Activated B cell treated with CpG ODN at 0.5 μM for 24 hours (primary cell): ENCODE results near the gene TP53RK. TPM values are rescaled to one million over a fixed set of nuclear protein-coding genes. Genes with fewer than 3 reads are reported as not detected.
A peak's percentile ranks its signal among the peaks of the same experiment; 100 is the strongest.

Experiments
- ATAC-seq: fragments of 200-7000 bp; cut with Tn5 transposase; one replicate; pipeline ENCODE4 v1.10.0; 2021; ENCODE audit warnings: low read depth, mild to moderate bottlenecking, moderate library complexity
- CTCF ChIA-PET: fragments of 350-600 bp; sonication (Branson Sonifier 250); formaldehyde crosslinking; loops from one replicate; lab custom pipeline; 2021; ENCODE audit warnings: antibody characterized with exemption; lab: Charles Lee
- POLR2A ChIA-PET: fragments of 350-600 bp; sonication (Branson Sonifier 250); formaldehyde crosslinking; loops from one replicate; lab custom pipeline; 2021; ENCODE audit warnings: antibody characterized with exemption; lab: Charles Lee
- DNase-seq: peaks from one replicate; pipeline ENCODE4 v3.0.0; 2022
- H3K27ac Mint-ChIP-seq: one replicate; pipeline ENCODE4 v1.8.0; 2020; ENCODE audit warnings: mixed read lengths
- H3K27me3 Mint-ChIP-seq: one replicate; pipeline ENCODE4 v1.8.0; 2021; ENCODE audit warnings: mixed read lengths
- H3K36me3 Mint-ChIP-seq: one replicate; pipeline ENCODE4 v1.8.0; 2021; ENCODE audit warnings: low read depth, mixed read lengths
- H3K4me1 Mint-ChIP-seq: one replicate; pipeline ENCODE4 v1.8.0; 2021; ENCODE audit warnings: mixed read lengths
- H3K4me3 Mint-ChIP-seq: one replicate; pipeline ENCODE4 v1.8.0; 2020; ENCODE audit warnings: mild to moderate bottlenecking, mixed read lengths
- H3K9me3 Mint-ChIP-seq: one replicate; pipeline ENCODE4 v1.8.0; 2020; ENCODE audit warnings: mixed read lengths
- CTCF ChIP-seq: fragments of 200-600 bp; IDR thresholded peaks from one replicate; pipeline ENCODE4 v1.8.0; 2022; ENCODE audit warnings: antibody characterized with exemption, mild to moderate bottlenecking
- intact Hi-C: fragments of 100-400 bp; cut with micrococcal nuclease; formaldehyde crosslinking; loops from one replicate; pipeline ENCODE4 v1.15.1; 2024
- total RNA-seq: library from RNA; stranded (reverse); gene quantifications from 2 replicates; pipeline ENCODE4 v1.2.3, GENCODE V29; 2022

The TP53RK gene
- total RNA-seq, 1 donor from 2014 or later, result 18.8 TPM

- H3K9me3 Mint-ChIP-seq, result no peaks in the 10 kb centered on the region
- TF ChIP-seq CTCF, result no peak
- no peak overlapping the region for H3K27ac Mint-ChIP-seq
- intact Hi-C loops, result no loop called here
- H3K4me3 Mint-ChIP-seq, result no peak overlapping the region
- ChIA-PET CTCF (no interaction called here), POLR2A (no interaction called here)
- H3K36me3 Mint-ChIP-seq, result no peaks in the 10 kb centered on the region
- ATAC-seq, result no peak
- H3K4me1 Mint-ChIP-seq, result peaks cover 3% of the 10 kb centered on the region
- no peak for DNase-seq
- H3K27me3 Mint-ChIP-seq, result peaks cover 29% of the 10 kb centered on the region
Measured at GRCh38 chr20:46698788-46699187, 9.5 kb upstream of the TP53RK start.

GRCh38 chr20:46696791-46697279 lies 7.6 kb upstream of the TP53RK start:
- Mint-ChIP-seq H3K4me3 (no peak overlapping the region), H3K27me3 (peaks cover 27% of the 10 kb centered on the region), H3K27ac (no peak overlapping the region), H3K36me3 (no peaks in the 10 kb centered on the region), H3K9me3 (no peaks in the 10 kb centered on the region), H3K4me1 (peaks cover 3% of the 10 kb centered on the region)
- POLR2A ChIA-PET, result no interaction called here
- no peak for TF ChIP-seq CTCF
- intact Hi-C loops, result no loop called here
- CTCF ChIA-PET, result no interaction called here
- ATAC-seq (no peak), DNase-seq (no peak)

- Mint-ChIP-seq H3K27me3 (peaks cover 25% of the 10 kb centered on the region), H3K9me3 (no peaks in the 10 kb centered on the region), H3K4me1 (peaks cover 3% of the 10 kb centered on the region), H3K4me3 (no peak overlapping the region), H3K27ac (no peak overlapping the region), H3K36me3 (no peaks in the 10 kb centered on the region)
- no peak for TF ChIP-seq CTCF
- DNase-seq, result no peak
- no peak for ATAC-seq
- POLR2A ChIA-PET, result no interaction called here
- CTCF ChIA-PET, result no interaction called here
- intact Hi-C loops, result no loop called here
Measured at GRCh38 chr20:46695892-46696291, 6.6 kb upstream of the TP53RK start.

GRCh38 chr20:46694484-46694883 lies 5.2 kb upstream of the TP53RK start:
- peaks cover 1% of the 10 kb centered on the region for H3K36me3 Mint-ChIP-seq
- intact Hi-C loops, result no loop called here
- H3K4me1 Mint-ChIP-seq, result peaks cover 10% of the 10 kb centered on the region
- H3K9me3 Mint-ChIP-seq, result no peaks in the 10 kb centered on the region
- TF ChIP-seq CTCF, result no peak
- peaks cover 15% of the 10 kb centered on the region for H3K27me3 Mint-ChIP-seq
- H3K4me3 Mint-ChIP-seq, result no peak overlapping the region
- no peak for DNase-seq
- no peak for ATAC-seq
- ChIA-PET CTCF (interaction anchor here (1.2 to 1.6 kb wide), 2 partner anchors 12 to 13 kb away, joined by 3 to 6 read pairs; no protein-coding TSS in a partner anchor), POLR2A (interaction anchor here (1.2 kb wide), 1 partner anchor 9 kb away, joined by 3 read pairs; no protein-coding TSS in a partner anchor)
- H3K27ac Mint-ChIP-seq, result no peak overlapping the region

GRCh38 chr20:46691196-46691595 lies 2.0 kb upstream of the TP53RK start:
- H3K27ac Mint-ChIP-seq, result peak overlapping the region; percentile 5
- ChIA-PET POLR2A (no interaction called here), CTCF (no interaction called here)
- DNase-seq, result no peak
- H3K36me3 Mint-ChIP-seq, result peaks cover 18% of the 10 kb centered on the region
- TF ChIP-seq CTCF, result no peak
- H3K4me1 Mint-ChIP-seq, result peaks cover 37% of the 10 kb centered on the region
- intact Hi-C loops, result no loop called here
- peaks cover 5% of the 10 kb centered on the region for H3K27me3 Mint-ChIP-seq
- H3K4me3 Mint-ChIP-seq, result no peak overlapping the region
- ATAC-seq, result no peak
- H3K9me3 Mint-ChIP-seq, result no peaks in the 10 kb centered on the region
